Measurements from ENCODE around the gene LRFN5. TPM values are rescaled to one million over a fixed set of nuclear protein-coding genes. Genes with fewer than 3 reads are reported as not detected.

The LRFN5 gene
- total and polyA plus RNA-seq, 2 of the 8 experiments (the other 6 are each of a cell fraction or from before 2014, with no cell fraction given): 0.85 to 4.7 TPM

DNA sequence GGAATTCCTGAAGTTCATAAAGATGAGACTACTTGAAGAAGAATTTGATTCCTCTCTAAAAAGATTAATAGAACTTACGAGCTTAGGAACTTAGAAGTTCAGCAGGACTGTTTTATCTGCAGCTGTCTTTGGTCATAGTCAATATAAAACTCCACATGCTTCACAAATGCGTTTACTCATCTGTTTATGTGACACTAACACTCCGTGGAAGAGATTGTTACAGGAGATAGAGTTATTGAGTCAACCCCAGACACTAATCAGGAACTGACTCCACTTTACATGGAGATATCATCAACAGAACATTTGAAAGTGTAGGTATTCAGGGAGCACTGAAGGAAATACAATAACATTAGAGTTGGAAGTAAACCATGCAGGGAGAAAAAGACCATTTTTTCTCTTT lies 92.8 kb downstream of the LRFN5 start:
- Histone ChIP-seq H2BK20ac (ENCODE audit: low read length) (no peak overlapping the region), H2BK12ac (ENCODE audit: low read depth, low read length) (no peak overlapping the region), H3K79me2 (ENCODE audit: control insufficient read depth in 1 of 2, insufficient read depth in 2 of 2, low read length in 2 of 2) (no peaks in the 10 kb centered on the region), H3K36me3 (ENCODE audit: control insufficient read depth in 2 of 4, insufficient read depth in 4 of 4, low read length in 3 of 4) (no peaks in the 10 kb centered on the region), H3K4me1 (replicated peaks in 1 of 4; ENCODE audit: control insufficient read depth in 3 of 4, insufficient read depth in 4 of 4, low read length in 3 of 4) (no peaks in the 10 kb centered on the region), H3K9ac (replicated peaks in 1 of 4; ENCODE audit: extremely low read depth in 1 of 4, low read depth in 3 of 4, low read length in 3 of 4) (no peak overlapping the region), H3K9me3 (ENCODE audit: insufficient read depth in 2 of 2, low read depth in 1 of 2, low read length in 1 of 2) (no peaks in the 10 kb centered on the region), H3K27me3 (replicated peaks in 1 of 4; ENCODE audit: control insufficient read depth in 3 of 4, extremely low read depth in 1 of 4, insufficient read depth in 3 of 4, low read length in 3 of 4) (no peaks in the 10 kb centered on the region), H2AK5ac (ENCODE audit: low read depth, low read length) (no peak overlapping the region), H4K91ac (replicated peaks; ENCODE audit: insufficient read length, low read length) (no peak overlapping the region), H4K20me1 (replicated peaks in 1 of 2; ENCODE audit: control insufficient read depth in 1 of 2, insufficient read depth in 2 of 2, low read length in 2 of 2) (no peaks in the 10 kb centered on the region), H2AFZ (ENCODE audit: low read length) (no peak overlapping the region), H3K14ac (ENCODE audit: insufficient read length) (no peak overlapping the region), H3K4me2 (ENCODE audit: insufficient read depth in 1 of 2, low read depth in 2 of 2, low read length in 2 of 2) (no peak overlapping the region), H4K8ac (ENCODE audit: extremely low read depth, insufficient read depth, low read length) (no peak overlapping the region), H3K56ac (replicated peaks; ENCODE audit: insufficient read length, low read depth, low read length) (no peak overlapping the region), H2BK5ac (ENCODE audit: low read depth, low read length) (no peak overlapping the region), H3K79me1 (ENCODE audit: low read depth, low read length) (no peaks in the 10 kb centered on the region), H3K23ac (ENCODE audit: insufficient read length) (no peak overlapping the region), H3K4me3 (ENCODE audit: extremely low read depth in 1 of 4, insufficient read depth in 2 of 4, low read depth in 3 of 4, low read length in 4 of 4) (no peak overlapping the region), H3K18ac (ENCODE audit: extremely low read depth, low read length) (no peak overlapping the region), H3K4ac (replicated peaks; ENCODE audit: insufficient read length, low read depth, low read length) (no peak overlapping the region), H3K23me2 (ENCODE audit: low read depth, low read length) (no peaks in the 10 kb centered on the region), H2BK120ac (replicated peaks; ENCODE audit: low read depth, low read length) (no peak overlapping the region), H4K5ac (ENCODE audit: insufficient read length, low read depth, low read length) (no peak overlapping the region), H3K27ac (ENCODE audit: low read depth, low read length) (no peak overlapping the region), H2BK15ac (ENCODE audit: low read length) (no peak overlapping the region)
- POLR2A ChIA-PET (ENCODE audit: partially characterized antibody): no interaction called here
- FAIRE-seq (no peak), DNase-seq (ENCODE audit: low read depth in 1 of 2, low spot score in 2 of 2) (no peak)
- CTCF ChIA-PET (ENCODE audit: partially characterized antibody): no interaction called here
- WGBS, 2 experiments (ENCODE audit: extremely low coverage in 1 of 2, insufficient coverage in 1 of 2, insufficient read length in 1 of 2, insufficient replicate concordance in 2 of 2, low coverage in 1 of 2, low lambda C conversion rate in 2 of 2, missing lambda C conversion rate in 1 of 2): 69% methylated on average over 3 of the region's 3 CpGs; no CpG with 5 or more reads in 1 of the 2 experiments
- TF ChIP-seq CHD2 (IDR thresholded peaks at IDR 0.05; ENCODE audit: low read length): no peak
- TF ChIP-seq ATF2 (IDR thresholded peaks at IDR 0.05; ENCODE audit: low read length): no peak
- TF ChIP-seq BRCA1 (IDR thresholded peaks at IDR 0.05; ENCODE audit: low read depth, low read length): no peak
- TF ChIP-seq TCF12 (IDR thresholded peaks at IDR 0.05; ENCODE audit: low read depth, low read length): no peak
- no peak for TF ChIP-seq SAP30 (IDR thresholded peaks at IDR 0.05; ENCODE audit: insufficient read depth, insufficient replicate concordance, low read length)
- TF ChIP-seq CBX8 (IDR thresholded peaks at IDR 0.05; ENCODE audit: borderline replicate concordance, low read depth, low read length): no peak
- no peak for TF ChIP-seq RXRA (IDR thresholded peaks at IDR 0.05; ENCODE audit: insufficient read depth, low read depth, low read length)
- TF ChIP-seq E2F6 (IDR thresholded peaks at IDR 0.05): no peak
- no peak for TF ChIP-seq GABPA (IDR thresholded peaks at IDR 0.05; ENCODE audit: borderline replicate concordance, insufficient read depth, low read length)
- no peak for TF ChIP-seq ASH2L (IDR thresholded peaks at IDR 0.05; ENCODE audit: low read length)
- TF ChIP-seq TEAD4 (IDR thresholded peaks at IDR 0.05; ENCODE audit: low read depth, low read length): no peak
- TF ChIP-seq CEBPB (IDR thresholded peaks at IDR 0.05; ENCODE audit: low read depth, low read length): no peak
- TF ChIP-seq SUZ12 (IDR thresholded peaks at IDR 0.05; ENCODE audit: low read length): no peak

All from H1 (cell line).